HEK293T (cell line): ENCODE measurements around the gene CD38.

Source experiments
- CTCF ChIA-PET: fragments of 350-600 bp; formaldehyde crosslinking; extraction: SDS; loops from one replicate; lab custom pipeline; 2021; ENCODE audit warnings: antibody characterized with exemption, inconsistent platforms; lab: Yijun Ruan, JAX
- POLR2A ChIA-PET: fragments of 350-600 bp; formaldehyde crosslinking; extraction: SDS; loops from one replicate; lab custom pipeline; 2020; ENCODE audit warnings: antibody characterized with exemption, inconsistent platforms; lab: Yijun Ruan, JAX
- DNase-seq: peaks from one replicate; pipeline ENCODE4 v3.0.0; 2012; ENCODE audit warnings: mixed read lengths; ENCODE audit errors: extremely low spot score
- ARNT ChIP-seq: fragments of 450-650 bp; IDR thresholded peaks from 2 replicates; pipeline ENCODE4 v1.6.1; 2017; ENCODE audit warnings: mild to moderate bottlenecking
- BHLHE40 ChIP-seq: fragments of 450-650 bp; IDR thresholded peaks from 2 replicates; pipeline ENCODE4 v1.6.1; 2016; ENCODE audit warnings: mild to moderate bottlenecking, moderate library complexity, borderline replicate concordance
- CTBP1 ChIP-seq: fragments of 450-650 bp; IDR thresholded peaks from 2 replicates; pipeline ENCODE4 v1.6.1; 2016; ENCODE audit warnings: borderline replicate concordance
- ELF4 ChIP-seq: fragments of 450-650 bp; IDR thresholded peaks from 2 replicates; pipeline ENCODE4 v1.6.1; 2017; ENCODE audit warnings: antibody characterized with exemption
- FOXA1 ChIP-seq: fragments of 450-650 bp; IDR thresholded peaks from 2 replicates; pipeline ENCODE4 v1.6.1; 2016; ENCODE audit warnings: mild to moderate bottlenecking
- FOXK2 ChIP-seq: fragments of 450-650 bp; IDR thresholded peaks from 2 replicates; pipeline ENCODE4 v1.6.1; 2016; ENCODE audit warnings: mild to moderate bottlenecking
- FOXM1 ChIP-seq: fragments of 450-650 bp; IDR thresholded peaks from 2 replicates; pipeline ENCODE4 v1.6.1; 2017; ENCODE audit warnings: mild to moderate bottlenecking, borderline replicate concordance
- HDGF ChIP-seq: fragments of 450-650 bp; IDR thresholded peaks from 2 replicates; pipeline ENCODE4 v1.6.1; 2017; ENCODE audit warnings: antibody characterized with exemption, borderline replicate concordance
- L3MBTL2 ChIP-seq: fragments of 450-650 bp; conservative IDR thresholded peaks from 2 replicates; pipeline ENCODE4 v1.6.1; 2016; ENCODE audit warnings: mild to moderate bottlenecking
- LEF1 ChIP-seq: fragments of 450-650 bp; IDR thresholded peaks from 2 replicates; pipeline ENCODE4 v1.6.1; 2017; ENCODE audit warnings: mild to moderate bottlenecking, borderline replicate concordance
- NFRKB ChIP-seq: fragments of 450-650 bp; IDR thresholded peaks from 2 replicates; pipeline ENCODE4 v1.6.1; 2016; ENCODE audit warnings: mild to moderate bottlenecking, moderate library complexity
- SP1 ChIP-seq: fragments of 450-650 bp; IDR thresholded peaks from 2 replicates; pipeline ENCODE4 v1.6.1; 2017
- SUZ12 ChIP-seq: fragments of 450-650 bp; IDR thresholded peaks from 2 replicates; pipeline ENCODE4 v1.6.1; 2016; ENCODE audit warnings: mild to moderate bottlenecking
- TARDBP ChIP-seq: fragments of 450-650 bp; IDR thresholded peaks from 2 replicates; pipeline ENCODE4 v1.6.1; 2016
- ZNF384 ChIP-seq: fragments of 450-650 bp; IDR thresholded peaks from 2 replicates; pipeline ENCODE4 v1.6.1; 2016
- TF ChIP-seq, protein P1 (sequence below): fragments of 450-650 bp; IDR thresholded peaks from 2 replicates; pipeline ENCODE4 v1.6.1; 2016

The CD38 gene

DNA sequence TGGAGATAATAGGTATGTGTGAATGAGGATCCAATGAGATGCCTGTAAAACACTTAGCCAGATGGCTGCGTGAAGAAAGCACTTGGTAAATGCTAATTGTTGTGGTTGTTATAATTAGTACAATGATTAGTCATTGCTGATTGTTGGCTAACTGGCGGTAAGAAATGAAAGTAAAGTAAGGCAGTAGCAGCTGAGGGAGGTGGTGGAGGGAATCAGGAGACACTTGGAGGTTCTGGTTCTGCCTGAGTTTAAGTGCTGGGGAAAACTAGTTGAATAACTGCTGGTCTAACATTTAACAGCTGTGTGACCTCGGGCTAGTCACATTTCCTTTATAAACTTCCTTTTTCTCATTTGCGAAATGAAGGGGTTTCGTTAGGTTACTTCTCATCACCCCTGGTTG, 30.9 kb downstream of the CD38 start:
- DNase-seq: no peak
- ChIA-PET CTCF (no interaction called here), POLR2A (no interaction called here)
- TF ChIP-seq HDGF: no peak
- TF ChIP-seq, protein P1, sequence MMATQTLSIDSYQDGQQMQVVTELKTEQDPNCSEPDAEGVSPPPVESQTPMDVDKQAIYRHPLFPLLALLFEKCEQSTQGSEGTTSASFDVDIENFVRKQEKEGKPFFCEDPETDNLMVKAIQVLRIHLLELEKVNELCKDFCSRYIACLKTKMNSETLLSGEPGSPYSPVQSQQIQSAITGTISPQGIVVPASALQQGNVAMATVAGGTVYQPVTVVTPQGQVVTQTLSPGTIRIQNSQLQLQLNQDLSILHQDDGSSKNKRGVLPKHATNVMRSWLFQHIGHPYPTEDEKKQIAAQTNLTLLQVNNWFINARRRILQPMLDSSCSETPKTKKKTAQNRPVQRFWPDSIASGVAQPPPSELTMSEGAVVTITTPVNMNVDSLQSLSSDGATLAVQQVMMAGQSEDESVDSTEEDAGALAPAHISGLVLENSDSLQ: no peak
- TF ChIP-seq ELF4: no peak
- no peak for TF ChIP-seq TARDBP
- TF ChIP-seq ZNF384: no peak
- no peak for TF ChIP-seq FOXM1
- no peak for TF ChIP-seq NFRKB
- TF ChIP-seq CTBP1: no peak
- TF ChIP-seq BHLHE40: no peak
- TF ChIP-seq LEF1: no peak
- TF ChIP-seq SP1: no peak
- no peak for TF ChIP-seq SUZ12
- TF ChIP-seq FOXK2: no peak
- no peak for TF ChIP-seq L3MBTL2
- TF ChIP-seq FOXA1: no peak

DNA sequence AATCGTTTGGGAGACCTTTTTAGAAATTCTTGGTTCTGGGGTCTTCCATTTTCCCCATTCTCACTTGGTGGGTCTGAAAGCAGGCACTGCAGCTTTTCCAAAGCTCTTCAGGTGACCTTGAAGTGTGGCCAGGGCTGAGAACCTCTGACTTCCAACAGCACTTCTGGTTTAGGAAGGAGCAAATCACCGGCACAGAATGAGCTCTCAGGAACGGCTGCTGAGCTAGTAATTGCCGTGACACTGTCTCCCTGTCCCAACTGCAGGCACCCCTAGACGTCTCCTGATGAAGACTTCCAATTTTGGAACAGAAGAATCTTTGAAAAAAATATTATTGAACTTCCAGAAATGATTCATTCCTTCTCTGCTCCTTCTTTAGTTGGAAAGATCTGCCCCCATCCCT, 31.3 kb downstream of the CD38 start:
- POLR2A ChIA-PET: no interaction called here
- TF ChIP-seq HDGF: no peak
- TF ChIP-seq ELF4: no peak
- no peak for TF ChIP-seq FOXK2
- no peak for TF ChIP-seq FOXA1
- TF ChIP-seq TARDBP: no peak
- no peak for TF ChIP-seq FOXM1
- no peak for TF ChIP-seq BHLHE40
- TF ChIP-seq, protein P1: no peak
- TF ChIP-seq ZNF384: no peak
- no peak for TF ChIP-seq L3MBTL2
- TF ChIP-seq SP1: no peak
- TF ChIP-seq ARNT: no peak
- no peak for TF ChIP-seq NFRKB
- no peak for TF ChIP-seq CTBP1
- CTCF ChIA-PET: no interaction called here
- DNase-seq: no peak

DNA sequence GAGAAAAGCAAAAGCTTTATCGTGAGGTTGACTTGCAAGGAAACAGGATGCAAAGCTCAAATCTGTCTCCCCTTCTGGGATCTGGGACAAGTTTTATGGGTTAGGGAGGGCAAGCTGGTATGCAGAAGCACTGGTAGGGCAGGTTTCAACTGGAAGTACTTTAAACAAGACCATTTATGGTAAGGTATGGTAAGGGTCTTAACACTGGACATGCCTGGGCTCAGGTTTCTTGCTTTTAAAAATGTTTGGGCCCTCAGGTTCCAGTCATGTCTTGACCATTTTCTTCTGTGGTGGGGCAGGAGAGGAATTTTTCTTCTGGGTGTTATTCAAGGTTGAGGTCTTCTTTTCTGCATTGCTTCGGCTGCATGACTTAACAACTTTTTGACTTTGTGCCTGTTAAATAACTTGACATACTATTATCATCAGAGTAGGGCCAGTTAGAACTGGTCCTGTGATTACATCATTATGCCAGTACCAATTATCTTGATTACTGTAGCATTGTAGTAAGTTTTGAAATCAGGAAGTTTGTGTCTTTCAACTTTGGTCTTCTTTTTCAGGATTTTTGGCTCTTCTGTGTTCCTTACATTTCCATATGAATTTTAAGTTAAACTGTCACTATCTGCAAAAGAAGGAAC, 33.7 kb downstream of the CD38 start:
- CTCF ChIA-PET: no interaction called here
- POLR2A ChIA-PET: no interaction called here
- no peak for DNase-seq
- TF ChIP-seq, protein P1: no peak
- TF ChIP-seq CTBP1 (no peak), ARNT (no peak), FOXK2 (no peak), FOXM1 (no peak), HDGF (no peak), BHLHE40 (no peak), L3MBTL2 (no peak), LEF1 (no peak), ELF4 (no peak), FOXA1 (no peak), SUZ12 (no peak), TARDBP (no peak), SP1 (no peak), NFRKB (no peak), ZNF384 (no peak)

DNA sequence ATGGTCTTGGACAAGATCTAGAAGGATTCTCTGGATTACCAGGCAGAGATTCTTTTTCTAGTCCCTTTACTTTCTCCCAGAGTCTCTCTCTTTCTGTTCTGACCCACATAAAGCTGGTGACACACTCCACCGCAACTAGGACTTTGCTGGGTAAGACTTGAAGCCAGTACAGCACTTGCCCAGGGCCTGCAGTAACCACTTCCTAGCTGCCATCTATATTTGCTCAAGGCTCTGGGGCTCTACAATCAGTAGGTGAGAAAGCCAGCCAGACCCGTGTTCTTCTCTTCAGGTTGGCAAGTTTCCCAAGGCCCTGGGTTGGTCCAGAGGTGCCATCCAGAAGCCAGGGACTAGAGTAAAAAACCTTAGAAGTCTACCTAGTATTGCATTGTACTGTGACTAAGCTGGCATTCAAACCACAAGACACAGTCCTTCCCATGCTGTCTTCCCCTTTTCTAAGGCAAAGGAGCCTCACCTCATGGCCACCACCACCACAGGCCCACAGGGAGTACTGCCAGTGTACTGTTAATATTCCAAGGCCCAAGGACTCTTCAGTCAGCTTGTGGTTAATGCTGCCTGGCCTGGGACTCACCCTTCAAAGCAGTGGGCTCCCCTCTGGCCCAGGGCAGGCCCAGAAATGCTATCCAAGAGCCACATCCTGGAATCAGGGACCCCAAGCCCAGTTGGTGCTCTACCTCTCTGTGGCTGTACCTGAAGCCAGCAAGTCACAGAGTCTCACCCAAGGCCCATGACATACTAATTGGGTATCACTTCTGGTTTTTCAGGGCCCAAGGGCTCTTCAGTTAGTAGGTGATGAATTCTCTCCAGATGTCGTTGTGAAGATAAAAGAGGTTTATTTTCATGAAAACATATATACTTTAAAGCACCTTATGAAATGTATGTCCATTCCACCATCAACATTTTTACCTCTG, 54.7 kb downstream of the CD38 start:
- ChIA-PET POLR2A (no interaction called here), CTCF (no interaction called here)
- DNase-seq: no peak
- TF ChIP-seq ZNF384: no peak
- TF ChIP-seq L3MBTL2: no peak
- no peak for TF ChIP-seq TARDBP
- no peak for TF ChIP-seq ELF4
- no peak for TF ChIP-seq ARNT

DNA sequence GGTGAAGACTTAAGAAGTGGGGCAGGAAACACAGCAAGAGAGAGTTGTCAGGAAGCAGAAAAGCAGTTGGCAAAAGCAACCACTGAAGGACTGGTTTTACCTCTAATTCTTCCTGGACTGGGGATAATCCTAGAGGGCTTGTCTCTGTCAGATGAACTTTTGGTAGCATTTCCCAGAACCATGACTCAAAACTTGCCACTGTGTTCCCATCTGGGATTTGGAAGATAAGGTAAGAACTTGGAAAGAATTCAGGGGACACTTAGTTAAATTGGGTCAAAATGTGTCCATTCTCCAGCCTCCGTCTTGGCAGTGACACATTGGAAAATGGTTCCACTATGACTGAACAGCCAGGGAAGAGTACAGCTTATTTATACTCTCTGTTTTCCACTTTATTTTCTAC, 55.7 kb downstream of the CD38 start:
- TF ChIP-seq BHLHE40: no peak
- no peak for TF ChIP-seq SP1
- no peak for TF ChIP-seq L3MBTL2
- no peak for TF ChIP-seq FOXA1
- no peak for TF ChIP-seq LEF1
- TF ChIP-seq ARNT: no peak
- TF ChIP-seq, protein P1: no peak
- no peak for TF ChIP-seq SUZ12
- TF ChIP-seq FOXK2: no peak
- TF ChIP-seq HDGF: no peak
- no peak for TF ChIP-seq CTBP1
- TF ChIP-seq ELF4: no peak
- TF ChIP-seq ZNF384: no peak
- TF ChIP-seq FOXM1: no peak
- POLR2A ChIA-PET: no interaction called here
- no peak for DNase-seq
- CTCF ChIA-PET: no interaction called here
